Left ventricle myocardium inferior (tissue), 1 donor: Measurements from ENCODE around the gene MVP. TPM values are rescaled to one million over a fixed set of nuclear protein-coding genes. Genes with fewer than 3 reads are reported as not detected.

ENCODE experiments used
- DNase-seq: peaks from one replicate; pipeline ENCODE4 v3.0.0-alpha.2; 2020
- H3K27ac ChIP-seq: fragments of 200-600 bp; replicated peaks from 2 replicates; pipeline ENCODE4 v1.8.0; 2021
- H3K27me3 ChIP-seq: fragments of 200-600 bp; 2 replicates; pipeline ENCODE4 v1.8.0; 2021; ENCODE audit warnings: low read depth
- H3K36me3 ChIP-seq: fragments of 200-600 bp; 2 replicates; pipeline ENCODE4 v1.8.0; 2021
- H3K4me1 ChIP-seq: fragments of 200-600 bp; 2 replicates; pipeline ENCODE4 v1.8.0; 2021
- H3K4me3 ChIP-seq: fragments of 200-600 bp; 2 replicates; pipeline ENCODE4 v1.8.0; 2021; ENCODE audit warnings: mild to moderate bottlenecking, moderate library complexity
- H3K9me3 ChIP-seq: fragments of 200-600 bp; replicated peaks from 2 replicates; pipeline ENCODE4 v1.8.0; 2021
- CTCF ChIP-seq: fragments of 200-600 bp; IDR thresholded peaks from 2 replicates; pipeline ENCODE4 v1.8.0; 2021; ENCODE audit warnings: antibody characterized with exemption, mild to moderate bottlenecking, borderline replicate concordance
- intact Hi-C: fragments of 100-400 bp; cut with micrococcal nuclease; formaldehyde crosslinking; loops from one replicate; pipeline ENCODE4 v1.11.0; 2022
- total RNA-seq: library from RNA; stranded (reverse); fragmentation: NEBNext Ultra II Directional; extraction: Animal tissue kit (Norgen Biotek cat#: 25700); gene quantifications from one replicate; pipeline ENCODE4 v1.2.1, GENCODE V29; 2021
- donor health status: DM: no; HTN: yes; CAD: no; lungs with severe emphysema.

Gene MVP
- total RNA-seq, 1 donor from 2014 or later: 38.6 TPM

GRCh38 chr16:29891525-29892457 lies 71.5 kb downstream of the MVP start:
- no peak overlapping the region for H3K27ac ChIP-seq
- no peak for TF ChIP-seq CTCF
- no peaks in the 10 kb centered on the region for H3K36me3 ChIP-seq
- H3K9me3 ChIP-seq: no peaks in the 10 kb centered on the region
- peaks cover 27% of the 10 kb centered on the region for H3K27me3 ChIP-seq
- intact Hi-C loops: no loop called here
- H3K4me1 ChIP-seq: no peaks in the 10 kb centered on the region
- DNase-seq: no peak
- H3K4me3 ChIP-seq: no peak overlapping the region

- no peaks in the 10 kb centered on the region for H3K9me3 ChIP-seq
- no peaks in the 10 kb centered on the region for H3K4me1 ChIP-seq
- no peak for DNase-seq
- no peak for TF ChIP-seq CTCF
- no peaks in the 10 kb centered on the region for H3K36me3 ChIP-seq
- intact Hi-C loops: no loop called here
- peaks cover 33% of the 10 kb centered on the region for H3K27me3 ChIP-seq
- H3K4me3 ChIP-seq: no peak overlapping the region
- H3K27ac ChIP-seq: no peak overlapping the region
These were observed 72.2 kb downstream of the MVP start for GRCh38 chr16:29892458-29892813.

GRCh38 chr16:29893553-29893952 lies 73.3 kb downstream of the MVP start:
- H3K27me3 ChIP-seq: peaks cover 33% of the 10 kb centered on the region
- H3K4me3 ChIP-seq: no peak overlapping the region
- no peaks in the 10 kb centered on the region for H3K9me3 ChIP-seq
- no peak overlapping the region for H3K27ac ChIP-seq
- H3K4me1 ChIP-seq: no peaks in the 10 kb centered on the region
- intact Hi-C loops: no loop called here
- H3K36me3 ChIP-seq: no peaks in the 10 kb centered on the region
- DNase-seq: no peak
- no peak for TF ChIP-seq CTCF

- no peak overlapping the region for H3K4me3 ChIP-seq
- no peak for DNase-seq
- TF ChIP-seq CTCF: no peak
- H3K4me1 ChIP-seq: peaks cover under 1% of the 10 kb centered on the region
- H3K9me3 ChIP-seq: no peaks in the 10 kb centered on the region
- H3K36me3 ChIP-seq: no peaks in the 10 kb centered on the region
- H3K27ac ChIP-seq: no peak overlapping the region
- intact Hi-C loops: no loop called here
- peaks cover 41% of the 10 kb centered on the region for H3K27me3 ChIP-seq
These were observed 74.1 kb downstream of the MVP start for GRCh38 chr16:29894352-29894751.

GRCh38 chr16:29896841-29897240 lies 76.6 kb downstream of the MVP start:
- Histone ChIP-seq H3K9me3 (no peaks in the 10 kb centered on the region), H3K27me3 (peaks cover 61% of the 10 kb centered on the region), H3K4me3 (no peak overlapping the region), H3K36me3 (no peaks in the 10 kb centered on the region), H3K27ac (no peak overlapping the region), H3K4me1 (peaks cover 16% of the 10 kb centered on the region)
- intact Hi-C loops: no loop called here
- no peak for DNase-seq
- no peak for TF ChIP-seq CTCF
